Activated naive CD4-positive, alpha-beta T cell treated with anti-CD3 and anti-CD28 coated beads, Interleukin-2, amount 50 U/mL, for 72 hours (primary cell): ENCODE data around the gene VPS33B. TPM values are rescaled to one million over a fixed set of nuclear protein-coding genes. Genes with fewer than 3 reads are reported as not detected.

Experiments used
- ATAC-seq, 2 donors: fragments of 150-1000 bp; cut with Tn5 transposase; 2 replicates each; pipeline ENCODE4 v1.10.0; 2021; ENCODE audit warnings: mild to moderate bottlenecking in 2 of 2, moderate library complexity in 2 of 2
- DNase-seq, 2 donors: peaks; one replicate each; pipeline ENCODE4 v3.0.0; 2021 to 2022; ENCODE audit warnings: low spot score in 2 of 2
- H3K27ac Mint-ChIP-seq, 2 donors: one replicate each; pipeline ENCODE4 v1.8.0; 2022; ENCODE audit warnings: mild to moderate bottlenecking in 2 of 2, mixed read lengths in 2 of 2
- H3K36me3 Mint-ChIP-seq, 2 donors: one replicate each; pipeline ENCODE4 v1.8.0; 2022; ENCODE audit warnings: mixed read lengths in 2 of 2
- H3K9me3 Mint-ChIP-seq, 2 donors: one replicate each; pipeline ENCODE4 v1.8.0; 2022; ENCODE audit warnings: mixed read lengths in 2 of 2
- total RNA-seq, 2 donors: library from RNA; stranded (reverse); gene quantifications; one replicate each; pipeline ENCODE4 v1.2.3, GENCODE V29; 2022

VPS33B gene
- total RNA-seq, 2 donors from 2014 or later, result 22.2 to 34.4 TPM

DNA sequence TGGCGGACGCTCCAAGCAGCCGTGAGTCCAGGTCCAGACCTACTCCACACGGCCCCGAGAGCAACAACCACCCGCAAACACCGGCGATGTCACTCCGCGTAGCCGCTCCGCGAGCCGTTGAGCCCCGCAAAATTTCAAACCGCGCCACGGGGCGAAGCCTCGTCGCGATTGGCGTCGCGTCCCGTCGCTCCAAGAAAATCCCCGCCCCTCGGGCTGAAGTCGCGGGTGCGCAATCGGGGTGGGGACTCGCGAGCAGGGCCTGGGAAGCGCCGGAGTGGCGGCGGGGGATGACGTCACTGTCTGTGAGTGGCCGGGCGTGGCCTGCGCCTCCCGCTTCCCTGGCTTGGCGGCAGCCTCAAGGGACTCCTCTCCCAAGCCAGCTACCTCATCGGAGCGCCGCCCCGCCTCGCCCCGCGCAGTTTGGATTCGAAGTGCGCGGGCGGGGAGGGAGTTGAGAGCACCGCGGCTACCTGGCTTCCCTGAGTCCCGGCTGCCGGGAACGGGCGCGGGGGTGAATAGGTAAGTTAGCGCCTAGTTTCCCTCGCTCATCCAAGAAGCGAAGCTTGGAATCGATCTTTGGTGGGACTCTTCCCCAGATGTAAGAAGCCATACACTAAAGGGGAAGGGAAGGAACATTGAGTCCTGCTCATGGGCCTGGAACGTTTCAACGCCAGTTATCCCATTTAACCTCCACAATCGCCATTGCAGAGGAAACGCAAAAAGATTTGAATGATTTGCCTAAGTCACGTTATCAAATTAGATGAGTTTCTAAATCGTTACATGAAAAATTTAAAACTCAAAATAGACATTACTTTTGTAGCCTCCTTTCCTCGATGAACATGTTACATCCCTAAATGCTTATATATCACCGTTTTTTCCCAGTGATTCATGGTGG is 27.7 kb downstream of the VPS33B start, which contains the start of gene PRC1:
PRC1 (minus strand) TSS at position 119 of the 895 bp plus-strand sequence; CDS start at position 1, 118 bp downstream.
- ATAC-seq (peak; percentile 99 to 100), DNase-seq (peak; percentile 98 to 99)
- Mint-ChIP-seq H3K36me3 (peaks cover 15 to 42% of the 10 kb centered on the region in 2 donors), H3K27ac (peak within 1 kb of the TSS; percentile 96 to 100), H3K9me3 (no peaks in the 10 kb centered on the region)

DNA sequence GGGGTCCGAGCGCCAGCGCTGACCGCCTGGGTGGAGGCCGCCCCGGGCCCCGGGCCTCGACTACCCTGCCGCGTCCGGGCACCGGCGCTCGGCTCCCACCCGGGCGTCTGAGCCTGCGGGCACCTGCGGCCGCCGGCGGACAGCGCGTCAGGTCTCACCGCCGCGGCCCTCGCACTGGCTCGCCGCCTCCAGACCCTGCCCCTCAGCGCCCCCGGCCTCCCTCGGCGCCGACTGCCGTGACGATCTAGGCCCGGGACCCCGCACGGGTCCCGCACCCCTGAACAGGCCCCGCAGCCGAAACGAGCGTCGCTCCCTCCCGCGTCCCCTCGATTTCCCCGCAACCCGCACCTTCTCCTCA is 28.4 kb downstream of the VPS33B start:
- ATAC-seq, result peak in 1 of 2 donors; percentile 21
- Mint-ChIP-seq H3K27ac (peak overlapping the region; percentile 96 to 100), H3K36me3 (peaks cover 15 to 42% of the 10 kb centered on the region in 2 donors), H3K9me3 (no peaks in the 10 kb centered on the region)
- no peak for DNase-seq

DNA sequence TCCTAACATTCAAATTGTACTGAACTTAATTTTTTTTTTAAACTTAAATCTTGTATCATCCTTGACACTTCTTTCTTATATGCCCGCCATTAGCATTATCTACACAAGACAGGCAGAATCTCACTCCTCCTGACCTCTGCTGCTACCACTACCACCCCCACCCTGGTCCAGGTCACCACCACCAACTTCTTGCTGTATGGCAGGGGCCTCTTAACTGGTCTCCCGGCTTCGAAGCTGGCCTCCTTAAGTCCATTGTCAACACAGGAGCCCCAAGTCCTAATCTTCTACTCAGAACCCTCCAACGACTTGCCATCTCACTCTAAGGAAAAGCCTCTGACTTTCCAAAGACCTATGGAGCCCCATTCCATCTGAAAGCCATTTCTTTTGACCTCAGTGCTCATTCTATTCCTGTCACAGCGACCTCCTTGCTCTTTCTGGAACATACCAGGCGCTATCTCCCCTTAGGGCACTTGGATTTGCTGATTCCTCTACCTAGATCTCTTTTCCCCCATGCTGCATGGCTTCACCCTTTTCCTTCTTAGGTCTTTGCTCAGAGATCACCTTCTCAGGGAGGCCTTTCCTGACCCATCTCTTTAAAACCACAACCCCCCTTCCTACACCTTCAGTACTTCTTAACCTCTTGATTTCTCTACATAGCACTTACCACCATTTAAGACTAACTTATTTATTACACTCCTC is 30.7 kb downstream of the VPS33B start:
- H3K27ac Mint-ChIP-seq, result peak overlapping the region in 1 of 2 donors; percentile 24
- no peak for ATAC-seq

GRCh38 chr15:90990446-90990845 is 31.9 kb downstream of the VPS33B start:
- H3K9me3 Mint-ChIP-seq, result no peaks in the 10 kb centered on the region
- DNase-seq, result no peak
- no peak for ATAC-seq
- peaks cover 10 to 34% of the 10 kb centered on the region in 2 donors for H3K36me3 Mint-ChIP-seq
- H3K27ac Mint-ChIP-seq, result no peak overlapping the region

More for the DNA sequence above, 30.7 kb downstream of the VPS33B start:
- H3K9me3 Mint-ChIP-seq, result no peaks in the 10 kb centered on the region
- no peak for DNase-seq
- peaks cover 10 to 34% of the 10 kb centered on the region in 2 donors for H3K36me3 Mint-ChIP-seq

DNA sequence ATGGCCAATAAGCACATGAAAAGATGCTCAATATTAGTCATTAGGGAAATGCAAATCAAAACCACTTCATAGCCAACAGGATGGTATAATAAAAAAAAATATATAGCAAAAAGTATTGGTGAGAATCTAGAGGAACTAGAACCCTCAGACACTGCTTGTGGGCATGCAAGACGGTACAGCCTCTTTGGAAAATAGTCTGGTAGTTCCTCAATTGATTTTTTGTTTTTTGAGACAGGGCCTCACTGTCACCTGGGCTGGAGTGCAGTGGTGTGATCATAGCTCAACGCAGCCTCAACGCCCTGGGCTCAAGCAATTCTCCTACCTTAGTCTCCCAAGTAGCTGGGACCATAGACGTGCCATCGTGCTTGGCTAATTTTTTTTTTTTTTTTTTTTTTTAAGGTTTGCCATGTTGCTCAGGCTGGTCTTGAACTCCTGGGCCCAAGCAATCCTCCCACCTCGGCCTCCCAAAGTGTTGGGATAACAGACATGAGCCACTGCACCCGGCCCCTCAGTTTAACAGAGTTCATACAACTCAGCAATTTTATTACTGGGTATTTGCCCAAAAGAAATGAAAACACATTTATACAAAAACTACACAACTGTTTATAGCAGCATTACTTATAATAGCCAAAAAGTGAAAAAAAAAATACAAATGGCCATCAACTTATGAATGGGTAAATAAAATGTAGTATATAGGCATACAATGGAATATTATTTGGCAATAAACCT is 33.2 kb downstream of the VPS33B start:
- peak in 1 of 2 donors; percentile 17 for ATAC-seq
- Mint-ChIP-seq H3K36me3 (peaks cover 13 to 37% of the 10 kb centered on the region in 2 donors), H3K9me3 (no peaks in the 10 kb centered on the region), H3K27ac (no peak overlapping the region)
- no peak for DNase-seq

- Mint-ChIP-seq H3K36me3 (peaks cover 16 to 39% of the 10 kb centered on the region in 2 donors), H3K9me3 (no peaks in the 10 kb centered on the region), H3K27ac (no peak overlapping the region)
- no peak for ATAC-seq
- no peak for DNase-seq
These were observed 34.1 kb downstream of the VPS33B start for GRCh38 chr15:90988296-90988695.

DNA sequence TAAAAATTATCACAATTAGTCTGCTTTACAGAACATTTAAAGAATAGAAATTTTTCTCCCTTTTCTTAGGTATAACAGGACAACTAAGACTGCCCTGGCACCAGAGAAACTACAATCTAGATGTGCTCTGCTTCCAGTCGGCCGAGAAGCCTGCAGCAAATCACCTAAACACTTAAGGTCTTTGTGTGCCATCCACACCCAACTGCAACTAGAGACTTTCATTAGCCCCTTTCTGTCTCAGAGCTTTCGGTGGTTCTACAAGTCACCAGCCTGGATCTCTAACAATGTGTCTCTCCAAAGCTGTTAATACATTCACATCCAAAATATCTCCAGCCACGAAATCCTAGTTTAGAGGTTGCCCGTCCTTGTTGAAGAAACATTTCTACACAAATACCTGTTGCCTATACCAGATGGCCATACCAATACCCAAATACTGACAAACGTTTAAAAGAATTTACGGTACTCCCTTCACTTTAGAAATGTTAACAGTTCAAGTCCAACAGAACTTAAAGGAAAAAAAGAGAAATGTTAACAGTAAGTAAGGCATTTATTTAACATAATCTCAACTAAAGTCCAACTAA is 34.7 kb downstream of the VPS33B start:
- ATAC-seq (no peak), DNase-seq (no peak)
- no peak overlapping the region for H3K27ac Mint-ChIP-seq
- H3K9me3 Mint-ChIP-seq, result no peaks in the 10 kb centered on the region
- peaks cover 22 to 39% of the 10 kb centered on the region in 2 donors for H3K36me3 Mint-ChIP-seq

DNA sequence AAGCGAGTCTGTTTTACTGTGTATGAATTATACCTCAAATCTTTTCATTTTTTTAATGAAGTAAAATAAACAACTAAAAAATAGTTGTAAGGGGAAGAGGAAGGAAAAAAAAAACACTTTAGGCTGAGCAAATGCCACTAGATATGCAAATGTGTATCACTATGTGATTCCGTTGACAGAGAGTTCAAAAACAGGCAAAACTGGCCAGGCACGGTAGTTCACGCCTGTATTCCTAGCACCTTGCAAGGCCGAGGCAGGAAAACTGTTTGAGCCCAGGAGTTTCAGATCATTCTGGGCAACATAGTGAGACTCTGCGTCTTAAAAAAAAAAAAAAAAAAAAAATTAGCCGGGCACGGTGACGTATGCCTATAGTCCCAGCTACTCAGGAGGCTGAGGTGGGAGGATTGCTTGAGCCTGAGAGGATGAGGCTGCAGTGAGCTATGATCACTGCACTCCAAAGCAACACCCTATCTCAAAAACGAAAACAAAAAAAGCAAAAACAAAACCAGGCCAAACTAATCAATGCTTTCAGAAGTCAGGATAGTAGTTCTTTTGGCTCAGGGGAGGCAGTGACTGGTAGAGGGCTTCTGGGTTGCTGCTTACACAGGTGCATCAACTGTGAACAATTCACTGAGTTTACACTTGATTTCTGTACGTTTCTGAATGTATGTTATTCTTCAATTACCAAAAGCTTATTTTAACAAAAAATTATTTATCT is 35.4 kb downstream of the VPS33B start:
- ATAC-seq (no peak), DNase-seq (no peak)
- Mint-ChIP-seq H3K27ac (no peak overlapping the region), H3K36me3 (peaks cover 28 to 39% of the 10 kb centered on the region in 2 donors), H3K9me3 (no peaks in the 10 kb centered on the region)

- ATAC-seq (peak; percentile 32 to 64), DNase-seq (no peak)
- no peak overlapping the region for H3K27ac Mint-ChIP-seq
- H3K9me3 Mint-ChIP-seq, result no peaks in the 10 kb centered on the region
- peaks cover 52 to 58% of the 10 kb centered on the region in 2 donors for H3K36me3 Mint-ChIP-seq
These were observed 40.3 kb downstream of the VPS33B start for GRCh38 chr15:90982135-90982534.

DNA sequence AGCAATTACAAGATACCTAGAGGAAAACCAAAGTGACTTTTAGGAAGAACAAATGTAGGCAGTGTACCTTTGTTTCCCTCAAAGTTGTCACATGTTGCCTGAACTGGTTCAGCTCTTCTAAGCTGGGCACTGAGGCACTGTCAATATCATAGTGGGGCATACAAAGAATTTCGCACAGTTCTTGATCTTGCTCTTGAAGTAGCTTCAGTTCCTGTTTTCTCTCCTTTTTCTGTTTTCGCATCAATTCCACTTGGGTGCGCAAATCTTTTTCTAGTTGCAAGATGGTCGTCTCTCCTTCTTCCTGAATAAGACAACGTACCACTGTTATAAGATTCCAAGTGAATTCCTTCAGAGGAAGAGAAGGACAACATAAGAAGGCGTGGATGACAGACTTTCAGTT is 40.7 kb downstream of the VPS33B start:
- ATAC-seq (no peak), DNase-seq (no peak)
- peaks cover 52 to 58% of the 10 kb centered on the region in 2 donors for H3K36me3 Mint-ChIP-seq
- H3K9me3 Mint-ChIP-seq, result no peaks in the 10 kb centered on the region
- no peak overlapping the region for H3K27ac Mint-ChIP-seq

GRCh38 chr15:90979582-90979981 is 42.8 kb downstream of the VPS33B start:
- ATAC-seq (no peak), DNase-seq (no peak)
- Mint-ChIP-seq H3K36me3 (peaks cover 58 to 64% of the 10 kb centered on the region in 2 donors), H3K9me3 (no peaks in the 10 kb centered on the region), H3K27ac (no peak overlapping the region)

DNA sequence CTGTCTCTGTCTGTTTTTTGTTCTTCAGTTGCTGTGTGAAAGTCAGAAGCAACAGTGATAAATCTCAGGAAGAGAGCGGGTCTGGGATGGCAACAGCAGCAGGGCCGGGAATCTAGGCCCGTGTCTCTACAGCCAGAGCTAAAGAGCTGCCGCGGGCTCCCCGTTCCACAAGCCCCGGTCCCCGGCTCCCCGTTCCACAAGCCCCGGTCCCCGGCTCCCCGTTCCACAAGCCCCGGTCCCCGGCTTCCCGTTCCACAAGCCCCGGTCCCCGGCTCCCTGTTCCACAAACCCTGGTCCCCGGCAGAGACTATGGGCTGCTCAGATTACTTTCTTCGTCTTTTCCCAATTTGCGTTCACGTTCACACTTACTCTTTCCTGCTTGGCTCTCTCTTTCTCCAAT is 48.2 kb downstream of the VPS33B start:
- Mint-ChIP-seq H3K9me3 (no peaks in the 10 kb centered on the region), H3K36me3 (peaks cover 34 to 46% of the 10 kb centered on the region in 2 donors), H3K27ac (no peak overlapping the region)
- DNase-seq, result no peak
- no peak for ATAC-seq

- ATAC-seq (no peak), DNase-seq (no peak)
- H3K9me3 Mint-ChIP-seq, result no peaks in the 10 kb centered on the region
- H3K36me3 Mint-ChIP-seq, result peaks cover 23 to 50% of the 10 kb centered on the region in 2 donors
- no peak overlapping the region for H3K27ac Mint-ChIP-seq
These were observed 50.3 kb downstream of the VPS33B start for GRCh38 chr15:90972133-90972532.

GRCh38 chr15:90970274-90970673 is 52.1 kb downstream of the VPS33B start:
- no peak overlapping the region for H3K27ac Mint-ChIP-seq
- DNase-seq (no peak), ATAC-seq (no peak)
- H3K36me3 Mint-ChIP-seq, result peaks cover 18 to 53% of the 10 kb centered on the region in 2 donors
- H3K9me3 Mint-ChIP-seq, result no peaks in the 10 kb centered on the region

DNA sequence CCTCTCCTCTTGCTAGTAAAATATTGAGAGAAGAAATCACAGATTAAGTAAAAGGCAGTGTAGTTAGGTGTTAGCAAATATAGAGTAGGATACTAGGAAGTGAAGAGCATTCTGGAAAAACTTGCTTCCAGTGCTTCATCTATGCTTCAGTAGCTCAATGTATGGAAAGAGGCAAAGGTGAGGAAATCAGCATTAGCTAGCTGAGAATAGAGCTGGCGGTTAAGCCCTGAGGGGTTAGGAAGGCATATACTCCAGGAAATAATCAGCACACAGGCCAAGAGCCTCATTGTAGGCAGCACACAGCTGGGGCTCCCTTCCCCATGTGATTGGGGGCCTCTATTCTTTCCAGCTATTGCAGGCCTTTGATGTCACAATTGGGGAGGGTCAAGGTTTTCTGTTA is 54.0 kb downstream of the VPS33B start:
- DNase-seq (no peak), ATAC-seq (no peak)
- Mint-ChIP-seq H3K9me3 (no peaks in the 10 kb centered on the region), H3K36me3 (peaks cover 8 to 35% of the 10 kb centered on the region in 2 donors), H3K27ac (peak overlapping the region; percentile 1 to 55)

DNA sequence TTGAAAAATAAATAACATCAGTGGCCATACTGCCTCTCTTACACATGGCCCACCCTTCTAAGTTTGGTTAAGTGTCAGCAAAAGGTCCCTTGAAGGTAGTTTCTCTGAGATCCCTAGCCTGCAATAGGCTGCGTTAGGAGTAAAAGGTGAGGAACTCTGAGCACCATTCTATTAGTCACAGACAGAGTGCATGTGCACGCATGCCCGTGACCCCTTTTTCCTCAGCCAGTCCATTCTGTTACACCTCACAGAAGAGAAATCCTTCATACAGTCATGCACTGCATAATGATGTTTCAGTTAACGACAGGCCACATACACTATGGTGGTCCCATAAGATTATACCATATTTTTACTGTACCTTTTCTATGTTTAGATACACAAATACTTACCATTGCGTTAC is 55.2 kb downstream of the VPS33B start:
- Mint-ChIP-seq H3K36me3 (peaks cover 9 to 32% of the 10 kb centered on the region in 2 donors), H3K9me3 (no peaks in the 10 kb centered on the region), H3K27ac (no peak overlapping the region)
- peak in 1 of 2 donors; percentile 4 for ATAC-seq
- no peak for DNase-seq
